Measurements from ENCODE around the gene CHPF.

The CHPF gene

GRCh38 chr2:219551441-219552381 lies 8.1 kb upstream of the CHPF start:
- DNase-seq: no peak

GRCh38 chr2:219549619-219550018 lies 6.0 kb upstream of the CHPF start:
- no peak for DNase-seq

DNA sequence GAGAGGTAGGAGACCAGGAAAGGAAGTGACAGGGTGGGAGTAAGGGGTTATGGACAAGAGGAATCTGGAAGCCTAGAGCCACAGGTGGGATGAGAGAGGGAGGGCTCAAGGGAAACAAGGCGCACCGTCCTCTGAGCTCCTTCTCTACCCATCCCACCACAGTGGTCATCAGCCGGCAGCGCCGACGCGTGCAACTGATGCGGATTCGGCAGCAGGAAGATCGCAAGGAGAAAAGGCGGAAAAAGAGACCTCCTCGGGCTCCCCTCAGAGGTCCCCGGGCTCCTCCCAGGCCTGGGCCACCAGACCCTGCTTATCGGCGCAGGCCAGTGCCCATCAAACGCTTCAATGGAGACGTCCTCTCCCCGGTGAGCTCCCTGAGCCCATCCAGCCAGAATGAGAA lies 5.4 kb upstream of the CHPF start:
- DNase-seq: no peak

DNA sequence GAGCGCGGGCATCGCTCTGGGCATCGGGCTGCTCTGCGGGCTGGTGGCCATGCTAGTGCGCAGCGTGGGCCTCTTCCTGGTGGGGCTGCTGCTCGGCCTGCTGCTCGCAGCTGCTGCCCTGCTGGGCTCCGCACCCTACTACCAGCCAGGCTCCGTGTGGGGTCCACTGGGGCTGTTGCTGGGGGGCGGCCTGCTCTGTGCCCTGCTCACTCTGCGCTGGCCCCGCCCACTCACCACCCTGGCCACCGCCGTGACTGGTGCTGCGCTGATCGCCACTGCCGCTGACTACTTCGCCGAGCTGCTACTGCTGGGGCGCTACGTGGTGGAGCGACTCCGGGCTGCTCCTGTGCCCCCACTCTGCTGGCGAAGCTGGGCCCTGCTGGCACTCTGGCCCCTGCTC lies 4.0 kb upstream of the CHPF start:
- no peak for DNase-seq

DNA sequence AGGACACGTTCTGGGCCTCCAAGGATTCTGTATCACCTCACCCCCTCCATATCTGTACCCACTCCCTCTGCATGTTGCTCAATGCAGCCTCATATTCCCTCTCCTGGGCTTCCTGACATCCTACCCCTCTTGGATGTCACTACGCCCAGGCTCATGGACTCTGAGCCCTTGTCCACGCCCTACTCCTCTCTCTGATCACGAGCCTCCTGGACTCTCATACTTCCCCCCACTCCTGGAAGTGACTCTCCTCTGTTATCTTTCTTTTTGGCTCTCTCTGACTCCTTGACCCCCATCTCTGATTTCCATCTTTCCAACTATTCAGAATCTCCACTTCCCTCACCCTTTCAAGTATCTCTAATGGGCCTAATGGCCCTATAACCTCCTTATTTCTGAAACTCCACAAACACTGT lies 2.3 kb upstream of the CHPF start:
- DNase-seq: no peak

GRCh38 chr2:219545295-219545942 lies 1.8 kb upstream of the CHPF start:
- DNase-seq: no peak

DNA sequence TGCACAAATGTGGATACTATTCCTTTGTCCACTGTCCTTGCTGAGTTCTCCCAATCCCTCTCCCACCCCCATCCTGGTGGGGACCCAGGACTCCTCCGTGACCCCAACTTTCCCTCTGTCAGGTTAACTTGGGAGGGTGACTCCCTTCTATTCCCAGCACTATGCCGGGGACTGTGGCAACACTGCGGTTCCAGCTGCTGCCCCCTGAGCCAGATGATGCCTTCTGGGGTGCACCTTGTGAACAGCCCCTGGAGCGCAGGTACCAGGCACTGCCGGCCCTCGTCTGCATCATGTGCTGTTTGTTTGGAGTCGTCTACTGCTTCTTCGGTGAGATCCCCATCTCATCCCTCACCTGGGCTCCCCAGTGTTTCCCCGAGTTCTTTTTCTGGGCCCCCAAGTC lies 958 bp upstream of the CHPF start:
- DNase-seq: no peak

GRCh38 chr2:219542931-219543595 lies 546 bp downstream of the CHPF start:
- DNase-seq: peak; percentile 18

- peak; percentile 89 for DNase-seq
Observed at GRCh38 chr2:219541611-219542180, 1.9 kb downstream of the CHPF start.

GRCh38 chr2:219540784-219541504 lies 2.7 kb downstream of the CHPF start:
- no peak for DNase-seq

DNA sequence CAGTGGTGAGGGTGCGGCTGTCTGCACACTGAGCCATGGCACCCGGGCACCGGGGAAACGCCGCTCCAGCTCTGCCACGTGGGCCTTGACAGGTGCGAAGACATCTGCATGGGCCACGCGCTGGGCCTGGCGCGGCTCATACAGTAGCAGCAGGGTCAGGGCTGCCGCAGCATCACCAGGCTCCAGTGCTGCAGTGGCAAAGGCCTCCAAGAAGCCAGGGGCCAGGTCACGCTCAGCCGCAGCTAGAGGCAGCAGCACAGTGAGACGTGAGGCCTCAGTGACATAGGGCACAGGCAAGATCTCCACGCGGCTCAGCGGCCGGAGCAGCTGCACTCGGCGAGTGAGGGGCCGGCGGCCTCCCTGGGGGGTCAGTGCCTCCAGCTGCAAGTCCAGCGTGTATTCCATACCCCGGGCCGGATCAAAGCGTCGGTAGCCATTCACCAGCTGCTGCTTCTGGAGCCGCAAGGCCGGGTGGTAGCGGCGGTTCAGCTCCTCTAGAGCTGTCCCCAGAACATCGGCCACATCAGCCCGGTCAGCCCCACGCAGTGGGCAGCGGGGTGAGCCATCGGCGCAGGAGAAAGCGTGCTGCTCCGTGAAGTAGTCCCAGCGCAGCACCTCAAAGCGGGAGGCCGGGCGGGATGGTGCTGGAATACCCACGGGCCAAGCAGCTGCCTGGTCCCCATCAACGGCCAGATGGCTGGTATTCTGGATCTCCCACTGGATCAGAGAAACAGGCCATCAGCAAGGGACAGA lies 3.5 kb downstream of the CHPF start:
- DNase-seq: no peak

DNA sequence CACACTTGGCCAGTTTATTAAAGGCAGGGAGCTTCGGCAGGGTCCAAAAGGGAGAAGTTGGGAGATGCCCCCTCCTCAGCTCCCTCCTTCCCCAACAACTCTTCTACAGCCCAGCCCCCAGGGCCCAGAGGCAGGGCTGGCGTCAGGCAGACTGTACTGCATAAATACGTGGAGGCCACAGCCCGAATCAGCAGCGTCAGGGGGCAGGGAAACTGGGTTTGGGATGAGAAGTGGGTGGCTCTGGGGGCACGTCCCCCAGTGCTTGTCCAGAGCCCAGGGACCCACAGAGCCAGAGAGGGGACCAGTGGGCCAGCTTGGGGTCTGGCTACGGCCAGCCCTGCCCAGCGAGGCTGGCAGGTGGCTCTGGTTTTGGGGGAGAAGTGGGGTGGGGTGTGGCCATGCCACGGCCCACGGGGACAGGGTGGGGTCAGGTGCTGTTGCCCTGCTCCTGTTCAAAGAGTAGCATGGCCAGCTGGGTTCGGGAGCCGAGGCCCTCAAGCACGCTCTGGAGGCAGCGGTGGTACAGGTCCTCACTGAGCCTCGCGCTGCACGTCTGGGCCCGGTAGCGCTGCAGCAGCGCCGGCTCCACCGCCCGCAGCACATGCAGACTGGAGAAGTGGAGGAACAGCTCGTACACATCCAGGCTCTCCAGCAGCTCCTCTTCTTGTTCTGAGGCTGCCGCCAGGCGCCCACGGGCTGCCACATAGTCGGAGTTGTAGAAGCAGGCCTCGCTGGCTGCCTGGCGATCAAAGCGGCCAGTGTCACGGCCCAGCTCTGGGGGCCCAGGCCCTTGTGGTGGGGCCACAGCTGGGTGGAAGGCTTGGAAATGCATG lies 4.4 kb downstream of the CHPF start:
- DNase-seq: no peak

DNA sequence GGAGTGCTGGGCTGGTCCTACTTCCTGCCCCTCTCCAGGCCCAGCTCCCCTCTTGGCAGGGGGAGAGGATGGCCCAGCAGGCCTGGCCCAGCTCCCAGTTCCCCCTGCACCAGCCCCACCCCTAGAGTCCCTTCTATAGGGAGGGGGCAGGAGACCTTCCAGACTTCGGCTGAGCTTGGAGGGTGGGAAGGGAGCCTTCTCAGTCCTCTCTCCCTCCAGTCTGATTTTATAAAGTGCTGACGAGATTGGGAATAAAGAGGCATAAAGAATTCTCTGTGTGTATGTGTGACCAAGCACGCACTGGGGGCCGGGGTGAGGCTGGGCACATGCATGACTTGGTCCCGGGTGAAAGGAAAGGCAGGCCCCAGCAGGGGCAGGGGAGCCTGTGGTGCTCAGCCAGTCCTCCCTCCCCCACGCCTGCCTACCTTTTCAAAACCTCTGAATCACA lies 5.1 kb downstream of the CHPF start:
- no peak for DNase-seq

GRCh38 chr2:219537657-219538488 lies 5.7 kb downstream of the CHPF start:
- DNase-seq: no peak

- DNase-seq: peak; percentile 11
Observed at GRCh38 chr2:219536967-219537366, 6.6 kb downstream of the CHPF start.

DNA sequence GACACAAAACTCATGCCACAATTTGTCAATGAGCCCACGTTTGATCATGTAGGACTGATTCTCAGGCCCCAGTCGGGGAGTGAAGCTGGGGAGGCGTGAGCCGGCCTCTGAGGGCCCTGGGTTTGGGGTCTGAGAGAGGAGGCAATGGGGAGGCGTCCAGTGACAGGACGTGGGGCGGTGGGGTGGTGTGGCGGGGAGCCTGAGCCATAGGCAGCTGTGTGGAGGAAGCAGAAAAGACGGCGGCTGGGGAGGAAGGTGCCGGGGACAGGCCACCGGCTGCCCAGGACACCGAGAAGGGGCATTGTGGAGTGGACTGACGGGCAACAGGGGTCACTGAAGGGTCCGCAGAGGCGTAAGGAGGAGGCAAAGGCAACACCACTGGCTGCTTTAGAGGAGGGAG lies 7.2 kb downstream of the CHPF start:
- DNase-seq: no peak

- DNase-seq: peak; percentile 10
Observed at GRCh38 chr2:219533930-219534661, 9.5 kb downstream of the CHPF start.

DNA sequence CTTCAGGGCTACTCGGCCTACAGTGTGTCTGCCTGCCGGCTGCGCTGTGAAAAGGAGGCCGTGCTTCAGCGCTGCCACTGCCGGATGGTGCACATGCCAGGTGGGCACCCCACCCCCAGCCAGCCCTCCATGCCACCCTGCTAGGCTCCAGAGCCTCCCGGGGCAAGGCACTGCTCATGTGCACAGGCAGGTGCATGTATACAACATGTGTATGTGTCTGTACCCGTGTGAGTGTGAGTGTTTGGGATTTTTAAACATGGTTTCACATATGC lies 11.3 kb downstream of the CHPF start:
- DNase-seq: no peak

GRCh38 chr2:219531639-219532377 lies 11.8 kb downstream of the CHPF start:
- DNase-seq: no peak
